NCI-H460 (cell line): ENCODE data around the gene SDC3. TPM values are rescaled to one million over a fixed set of nuclear protein-coding genes. Genes with fewer than 3 reads are reported as not detected.

Source experiments
- DNase-seq: peaks from one replicate; pipeline ENCODE4 v3.0.0-alpha.2; 2016; ENCODE audit warnings: low read depth; ENCODE audit errors: extremely low read depth
- total RNA-seq: library from RNA; depleted of rRNA; stranded (reverse); fragments of >200 nt; shearing (Covaris generic); gene quantifications from 2 replicates; pipeline ENCODE4 v1.2.3, GENCODE V29; 2014

SDC3 gene
- total RNA-seq, 1 experiment from 2014 or later: 9.7 TPM

GRCh38 chr1:30892671-30893073, 15.9 kb downstream of the SDC3 start:
- DNase-seq: no peak

GRCh38 chr1:30891227-30891552, 17.4 kb downstream of the SDC3 start:
- no peak for DNase-seq

GRCh38 chr1:30890502-30891226, 17.9 kb downstream of the SDC3 start:
- DNase-seq: no peak

GRCh38 chr1:30889511-30889910, 19.0 kb downstream of the SDC3 start:
- no peak for DNase-seq

GRCh38 chr1:30888975-30889374, 19.6 kb downstream of the SDC3 start:
- no peak for DNase-seq

- DNase-seq: no peak
Observed at GRCh38 chr1:30888391-30888790, 20.2 kb downstream of the SDC3 start.

GRCh38 chr1:30887485-30888315, 20.9 kb downstream of the SDC3 start:
- DNase-seq: no peak

- DNase-seq: no peak
Observed at GRCh38 chr1:30886710-30887428, 21.7 kb downstream of the SDC3 start.

GRCh38 chr1:30885570-30886522, 22.7 kb downstream of the SDC3 start:
- no peak for DNase-seq

- no peak for DNase-seq
Observed at GRCh38 chr1:30884723-30885122, 23.8 kb downstream of the SDC3 start.

GRCh38 chr1:30883389-30884172, 25.0 kb downstream of the SDC3 start:
- DNase-seq: no peak

- no peak for DNase-seq
Observed at GRCh38 chr1:30882678-30883388, 25.7 kb downstream of the SDC3 start.

GRCh38 chr1:30881319-30882181, 27.0 kb downstream of the SDC3 start:
- DNase-seq: no peak

- no peak for DNase-seq
Observed at GRCh38 chr1:30880678-30881318, 27.8 kb downstream of the SDC3 start.

GRCh38 chr1:30879940-30880677, 28.4 kb downstream of the SDC3 start:
- no peak for DNase-seq

- DNase-seq: no peak
Observed at GRCh38 chr1:30879126-30879786, 29.3 kb downstream of the SDC3 start.
